ENCODE measurements around the gene IL31.
A peak's percentile ranks its signal among the peaks of the same experiment; 100 is the strongest.

Gene IL31

DNA sequence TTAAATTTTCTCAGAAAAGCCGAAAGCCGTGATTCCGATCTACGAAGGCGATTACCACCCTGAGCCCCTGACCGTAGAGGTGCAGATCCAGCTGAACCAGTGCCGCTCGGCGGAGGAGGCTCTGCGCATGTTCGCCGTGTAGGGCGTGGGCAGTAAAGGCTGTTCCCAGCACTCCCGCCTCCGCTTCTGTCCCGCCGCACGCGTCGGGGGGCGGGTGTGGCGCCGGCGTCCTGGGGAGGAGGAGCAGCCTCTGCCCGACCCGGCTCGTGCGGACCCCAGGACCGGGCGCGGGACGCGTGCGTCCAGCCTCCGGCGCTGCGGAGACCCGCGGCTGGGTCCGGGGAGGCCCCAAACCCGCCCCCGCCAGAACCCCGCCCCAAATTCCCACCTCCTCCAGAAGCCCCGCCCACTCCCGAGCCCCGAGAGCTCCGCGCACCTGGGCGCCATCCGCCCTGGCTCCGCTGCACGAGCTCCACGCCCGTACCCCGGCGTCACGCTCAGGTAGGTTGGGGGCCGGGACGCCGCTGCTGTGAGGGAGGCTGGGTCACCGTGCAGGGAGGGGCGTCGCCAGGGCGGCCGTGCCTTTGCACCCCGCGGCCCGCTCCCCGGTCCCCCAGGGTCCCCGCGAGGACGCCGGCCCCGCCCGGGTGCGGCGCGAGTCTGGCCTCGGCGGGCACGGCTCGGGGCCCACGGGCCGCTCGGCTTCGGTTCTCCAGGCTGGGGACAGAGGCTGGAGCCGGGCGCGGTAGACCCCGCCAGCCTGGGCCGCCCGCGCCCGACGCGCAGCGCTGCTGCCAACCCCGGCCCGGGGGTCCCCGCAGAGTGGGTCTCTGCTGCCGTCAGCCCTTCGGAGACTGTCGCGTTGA, 29.5 kb upstream of the IL31 start, which contains the start of gene B3GNT4 (continued):
- TF ChIP-seq GLIS1 (tag by site-specific recombination; IDR thresholded peaks at IDR 0.05) (peak; percentile 46), ZNF529 (tag by site-specific recombination; IDR thresholded peaks at IDR 0.05; ENCODE audit: insufficient replicate concordance) (no peak), ZNF24 (tag by site-specific recombination; IDR thresholded peaks at IDR 0.05) (no peak), ZNF837 (tag by site-specific recombination; IDR thresholded peaks at IDR 0.05) (no peak), ZNF791 (tag by site-specific recombination; IDR thresholded peaks at IDR 0.05) (no peak), HOXA7 (CRISPR knock-in tag; IDR thresholded peaks at IDR 0.05; ENCODE audit: borderline replicate concordance) (no peak), ZNF843 (tag by site-specific recombination; IDR thresholded peaks at IDR 0.05) (no peak), ZBTB7A (tag by site-specific recombination; IDR thresholded peaks at IDR 0.05; ENCODE audit: low read depth) (no peak), YY2 (tag by site-specific recombination; IDR thresholded peaks at IDR 0.05) (no peak), MEIS1 (CRISPR knock-in tag; IDR thresholded peaks at IDR 0.05; ENCODE audit: borderline replicate concordance) (no peak), ZNF404 (tag by site-specific recombination; IDR thresholded peaks at IDR 0.05) (no peak), ZNF677 (tag by site-specific recombination; IDR thresholded peaks at IDR 0.05) (no peak), ZNF747 (tag by site-specific recombination; IDR thresholded peaks at IDR 0.05) (no peak), ZNF629 (tag by site-specific recombination; IDR thresholded peaks at IDR 0.05) (no peak), KLF1 (tag by site-specific recombination; IDR thresholded peaks at IDR 0.05) (peak; percentile 80), ZNF544 (tag by site-specific recombination; IDR thresholded peaks at IDR 0.05) (no peak), BCL11A (tag by site-specific recombination; IDR thresholded peaks at IDR 0.05; ENCODE audit: low read depth) (no peak), ZNF514 (tag by site-specific recombination; IDR thresholded peaks at IDR 0.05) (no peak), ZBTB48 (tag by site-specific recombination; IDR thresholded peaks at IDR 0.05) (no peak), ZNF670 (tag by site-specific recombination; IDR thresholded peaks at IDR 0.05; ENCODE audit: low read depth) (no peak), ZNF501 (tag by site-specific recombination; IDR thresholded peaks at IDR 0.05) (no peak), ZNF391 (tag by site-specific recombination; IDR thresholded peaks at IDR 0.05; ENCODE audit: borderline replicate concordance, low read depth) (no peak), ZIC2 (tag by site-specific recombination; IDR thresholded peaks at IDR 0.05) (peak; percentile 74), ZNF335 (tag by site-specific recombination; conservative IDR thresholded peaks at IDR 0.05) (peak; percentile 86), SP3 (tag by site-specific recombination; IDR thresholded peaks at IDR 0.05) (peak; percentile 55), SP7 (tag by site-specific recombination; IDR thresholded peaks at IDR 0.05) (peak; percentile 56; the same call in 1 of the 2 replicates)
- TF ChIP-seq, protein P1, sequence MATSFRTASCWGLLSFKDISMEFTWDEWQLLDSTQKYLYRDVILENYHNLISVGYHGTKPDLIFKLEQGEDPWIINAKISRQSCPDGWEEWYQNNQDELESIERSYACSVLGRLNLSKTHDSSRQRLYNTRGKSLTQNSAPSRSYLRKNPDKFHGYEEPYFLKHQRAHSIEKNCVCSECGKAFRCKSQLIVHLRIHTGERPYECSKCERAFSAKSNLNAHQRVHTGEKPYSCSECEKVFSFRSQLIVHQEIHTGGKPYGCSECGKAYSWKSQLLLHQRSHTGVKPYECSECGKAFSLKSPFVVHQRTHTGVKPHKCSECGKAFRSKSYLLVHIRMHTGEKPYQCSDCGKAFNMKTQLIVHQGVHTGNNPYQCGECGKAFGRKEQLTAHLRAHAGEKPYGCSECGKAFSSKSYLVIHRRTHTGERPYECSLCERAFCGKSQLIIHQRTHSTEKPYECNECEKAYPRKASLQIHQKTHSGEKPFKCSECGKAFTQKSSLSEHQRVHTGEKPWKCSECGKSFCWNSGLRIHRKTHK (tag by site-specific recombination; IDR thresholded peaks at IDR 0.05), result no peak
- TF ChIP-seq, protein P2, sequence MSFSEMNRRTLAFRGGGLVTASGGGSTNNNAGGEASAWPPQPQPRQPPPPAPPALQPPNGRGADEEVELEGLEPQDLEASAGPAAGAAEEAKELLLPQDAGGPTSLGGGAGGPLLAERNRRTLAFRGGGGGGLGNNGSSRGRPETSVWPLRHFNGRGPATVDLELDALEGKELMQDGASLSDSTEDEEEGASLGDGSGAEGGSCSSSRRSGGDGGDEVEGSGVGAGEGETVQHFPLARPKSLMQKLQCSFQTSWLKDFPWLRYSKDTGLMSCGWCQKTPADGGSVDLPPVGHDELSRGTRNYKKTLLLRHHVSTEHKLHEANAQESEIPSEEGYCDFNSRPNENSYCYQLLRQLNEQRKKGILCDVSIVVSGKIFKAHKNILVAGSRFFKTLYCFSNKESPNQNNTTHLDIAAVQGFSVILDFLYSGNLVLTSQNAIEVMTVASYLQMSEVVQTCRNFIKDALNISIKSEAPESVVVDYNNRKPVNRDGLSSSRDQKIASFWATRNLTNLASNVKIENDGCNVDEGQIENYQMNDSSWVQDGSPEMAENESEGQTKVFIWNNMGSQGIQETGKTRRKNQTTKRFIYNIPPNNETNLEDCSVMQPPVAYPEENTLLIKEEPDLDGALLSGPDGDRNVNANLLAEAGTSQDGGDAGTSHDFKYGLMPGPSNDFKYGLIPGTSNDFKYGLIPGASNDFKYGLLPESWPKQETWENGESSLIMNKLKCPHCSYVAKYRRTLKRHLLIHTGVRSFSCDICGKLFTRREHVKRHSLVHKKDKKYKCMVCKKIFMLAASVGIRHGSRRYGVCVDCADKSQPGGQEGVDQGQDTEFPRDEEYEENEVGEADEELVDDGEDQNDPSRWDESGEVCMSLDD (tag by site-specific recombination; IDR thresholded peaks at IDR 0.05), result no peak
- TF ChIP-seq, protein P3, sequence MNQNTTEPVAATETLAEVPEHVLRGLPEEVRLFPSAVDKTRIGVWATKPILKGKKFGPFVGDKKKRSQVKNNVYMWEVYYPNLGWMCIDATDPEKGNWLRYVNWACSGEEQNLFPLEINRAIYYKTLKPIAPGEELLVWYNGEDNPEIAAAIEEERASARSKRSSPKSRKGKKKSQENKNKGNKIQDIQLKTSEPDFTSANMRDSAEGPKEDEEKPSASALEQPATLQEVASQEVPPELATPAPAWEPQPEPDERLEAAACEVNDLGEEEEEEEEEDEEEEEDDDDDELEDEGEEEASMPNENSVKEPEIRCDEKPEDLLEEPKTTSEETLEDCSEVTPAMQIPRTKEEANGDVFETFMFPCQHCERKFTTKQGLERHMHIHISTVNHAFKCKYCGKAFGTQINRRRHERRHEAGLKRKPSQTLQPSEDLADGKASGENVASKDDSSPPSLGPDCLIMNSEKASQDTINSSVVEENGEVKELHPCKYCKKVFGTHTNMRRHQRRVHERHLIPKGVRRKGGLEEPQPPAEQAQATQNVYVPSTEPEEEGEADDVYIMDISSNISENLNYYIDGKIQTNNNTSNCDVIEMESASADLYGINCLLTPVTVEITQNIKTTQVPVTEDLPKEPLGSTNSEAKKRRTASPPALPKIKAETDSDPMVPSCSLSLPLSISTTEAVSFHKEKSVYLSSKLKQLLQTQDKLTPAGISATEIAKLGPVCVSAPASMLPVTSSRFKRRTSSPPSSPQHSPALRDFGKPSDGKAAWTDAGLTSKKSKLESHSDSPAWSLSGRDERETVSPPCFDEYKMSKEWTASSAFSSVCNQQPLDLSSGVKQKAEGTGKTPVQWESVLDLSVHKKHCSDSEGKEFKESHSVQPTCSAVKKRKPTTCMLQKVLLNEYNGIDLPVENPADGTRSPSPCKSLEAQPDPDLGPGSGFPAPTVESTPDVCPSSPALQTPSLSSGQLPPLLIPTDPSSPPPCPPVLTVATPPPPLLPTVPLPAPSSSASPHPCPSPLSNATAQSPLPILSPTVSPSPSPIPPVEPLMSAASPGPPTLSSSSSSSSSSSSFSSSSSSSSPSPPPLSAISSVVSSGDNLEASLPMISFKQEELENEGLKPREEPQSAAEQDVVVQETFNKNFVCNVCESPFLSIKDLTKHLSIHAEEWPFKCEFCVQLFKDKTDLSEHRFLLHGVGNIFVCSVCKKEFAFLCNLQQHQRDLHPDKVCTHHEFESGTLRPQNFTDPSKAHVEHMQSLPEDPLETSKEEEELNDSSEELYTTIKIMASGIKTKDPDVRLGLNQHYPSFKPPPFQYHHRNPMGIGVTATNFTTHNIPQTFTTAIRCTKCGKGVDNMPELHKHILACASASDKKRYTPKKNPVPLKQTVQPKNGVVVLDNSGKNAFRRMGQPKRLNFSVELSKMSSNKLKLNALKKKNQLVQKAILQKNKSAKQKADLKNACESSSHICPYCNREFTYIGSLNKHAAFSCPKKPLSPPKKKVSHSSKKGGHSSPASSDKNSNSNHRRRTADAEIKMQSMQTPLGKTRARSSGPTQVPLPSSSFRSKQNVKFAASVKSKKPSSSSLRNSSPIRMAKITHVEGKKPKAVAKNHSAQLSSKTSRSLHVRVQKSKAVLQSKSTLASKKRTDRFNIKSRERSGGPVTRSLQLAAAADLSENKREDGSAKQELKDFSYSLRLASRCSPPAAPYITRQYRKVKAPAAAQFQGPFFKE (tag by site-specific recombination; IDR thresholded peaks at IDR 0.05; ENCODE audit: borderline replicate concordance), result no peak
- TF ChIP-seq, protein P4, sequence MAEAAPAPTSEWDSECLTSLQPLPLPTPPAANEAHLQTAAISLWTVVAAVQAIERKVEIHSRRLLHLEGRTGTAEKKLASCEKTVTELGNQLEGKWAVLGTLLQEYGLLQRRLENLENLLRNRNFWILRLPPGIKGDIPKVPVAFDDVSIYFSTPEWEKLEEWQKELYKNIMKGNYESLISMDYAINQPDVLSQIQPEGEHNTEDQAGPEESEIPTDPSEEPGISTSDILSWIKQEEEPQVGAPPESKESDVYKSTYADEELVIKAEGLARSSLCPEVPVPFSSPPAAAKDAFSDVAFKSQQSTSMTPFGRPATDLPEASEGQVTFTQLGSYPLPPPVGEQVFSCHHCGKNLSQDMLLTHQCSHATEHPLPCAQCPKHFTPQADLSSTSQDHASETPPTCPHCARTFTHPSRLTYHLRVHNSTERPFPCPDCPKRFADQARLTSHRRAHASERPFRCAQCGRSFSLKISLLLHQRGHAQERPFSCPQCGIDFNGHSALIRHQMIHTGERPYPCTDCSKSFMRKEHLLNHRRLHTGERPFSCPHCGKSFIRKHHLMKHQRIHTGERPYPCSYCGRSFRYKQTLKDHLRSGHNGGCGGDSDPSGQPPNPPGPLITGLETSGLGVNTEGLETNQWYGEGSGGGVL (tag by site-specific recombination; IDR thresholded peaks at IDR 0.05), result peak; percentile 76
